Transverse colon (tissue), 4 donors: ENCODE measurements around the gene STX12. TPM values are rescaled to one million over a fixed set of nuclear protein-coding genes. Genes with fewer than 3 reads are reported as not detected.
"Not testable (repeated sequence)": the region's sequence is repeated elsewhere in the genome, so short reads cannot be mapped to it uniquely, and the experiment has no call there.

ENCODE experiments used
- DNase-seq: peaks from one replicate; pipeline ENCODE4 v3.0.0-alpha.2; 2019
- H3K27ac ChIP-seq, 4 donors: fragments of 200-600 bp; sonication (generic); 2 replicates each; pipeline ENCODE4 v1.5.1; 2016 to 2018; ENCODE audit warnings: inconsistent platforms in 4 of 4
- H3K27me3 ChIP-seq: fragments of 200-600 bp; sonication (generic); 2 replicates; pipeline ENCODE4 v1.5.1; 2017; ENCODE audit warnings: inconsistent platforms
- H3K36me3 ChIP-seq, 4 donors: fragments of 200-600 bp; sonication (generic); 2 replicates each; pipeline ENCODE4 v1.5.1; 2017 to 2019; ENCODE audit warnings: inconsistent platforms in 4 of 4
- H3K4me1 ChIP-seq, 4 donors: fragments of 200-600 bp; sonication (generic); 2 replicates each; pipeline ENCODE4 v1.5.1; 2017 to 2020; ENCODE audit warnings: inconsistent platforms in 4 of 4
- H3K4me3 ChIP-seq, 4 donors: fragments of 200-600 bp; sonication (generic); 1 replicate in 1 of 4; 2 replicates in 3 of 4; pipeline versions ENCODE4 v1.5.1 to v1.6.1; 2017 to 2019; ENCODE audit warnings: inconsistent platforms in 4 of 4
- H3K9me3 ChIP-seq, 2 donors: fragments of 200-600 bp; sonication (generic); 2 replicates each; pipeline ENCODE4 v1.5.1; 2017 to 2019; ENCODE audit warnings: inconsistent platforms in 2 of 2
- EP300 ChIP-seq: sonication (generic); formaldehyde crosslinking; IDR thresholded peaks from one replicate; pipeline ENCODE4 v1.6.1; 2017; ENCODE audit warnings: antibody characterized with exemption, low read depth
- POLR2A ChIP-seq: fragments of 450-650 bp; IDR thresholded peaks from one replicate; pipeline ENCODE4 v1.6.1; 2016; ENCODE audit warnings: antibody characterized with exemption, mild to moderate bottlenecking, moderate library complexity
- POLR2AphosphoS5 ChIP-seq, 3 donors: sonication (generic); formaldehyde crosslinking; IDR thresholded peaks; one replicate each; pipeline ENCODE4 v1.6.1; 2016; ENCODE audit warnings: antibody characterized with exemption in 3 of 3
- WGBS, 2 donors: methylation state at CpG; one replicate each; pipeline ENCODE4 v1.1.5; 2018; ENCODE audit warnings: low coverage in 1 of 2; 5-methylcytosine and 5-hydroxymethylcytosine counted together
- in situ Hi-C, 4 donors: fragments of 200-750 bp; cut with MboI; loops; one replicate each; pipeline versions ENCODE4 v1.15.0 to v1.15.1; 2017; ENCODE audit warnings: low sequenced_read_pairs in 3 of 4, low pct_ligation_motif_present in 1 of 4, low pct_unique_long_range_greater_than_20kb in 1 of 4
- intact Hi-C: fragments of 100-400 bp; cut with DNase I; formaldehyde crosslinking; loops from one replicate; pipeline ENCODE4 v1.15.1; 2023; ENCODE audit warnings: low total_unique reads
- total RNA-seq, 4 donors: library from RNA; depleted of rRNA; stranded (reverse); fragments of >200 nt; gene quantifications; one replicate each; pipeline ENCODE4 v1.1.0, GENCODE V29; 2016
- TF ChIP-seq, protein P1 (sequence below), 5 experiments: fragments of 200-600 bp in 3 of 5; fragments of 450-650 bp in 2 of 5; sonication (generic) in 3 of 5; IDR thresholded peaks; 1 replicate in 2 of 5; 2 replicates in 3 of 5; pipeline ENCODE4 v1.5.1; 2016 to 2017; ENCODE audit warnings: antibody characterized with exemption in 5 of 5, inconsistent platforms in 3 of 5, mild to moderate bottlenecking in 2 of 5, moderate library complexity in 1 of 5

Gene STX12
- total RNA-seq, 4 donors from 2014 or later = 11.3 to 65.3 (median 47.6) TPM

- 81 to 95% methylated on average over 8 of the region's 8 CpGs for WGBS, 2 donors
- H3K36me3 ChIP-seq = peaks cover 0 to 42% (median 15%) of the 10 kb centered on the region in 4 donors
- intact Hi-C loops = no loop called here
Observed at GRCh38 chr1:27821761-27822315, 48.8 kb downstream of the STX12 start.

DNA sequence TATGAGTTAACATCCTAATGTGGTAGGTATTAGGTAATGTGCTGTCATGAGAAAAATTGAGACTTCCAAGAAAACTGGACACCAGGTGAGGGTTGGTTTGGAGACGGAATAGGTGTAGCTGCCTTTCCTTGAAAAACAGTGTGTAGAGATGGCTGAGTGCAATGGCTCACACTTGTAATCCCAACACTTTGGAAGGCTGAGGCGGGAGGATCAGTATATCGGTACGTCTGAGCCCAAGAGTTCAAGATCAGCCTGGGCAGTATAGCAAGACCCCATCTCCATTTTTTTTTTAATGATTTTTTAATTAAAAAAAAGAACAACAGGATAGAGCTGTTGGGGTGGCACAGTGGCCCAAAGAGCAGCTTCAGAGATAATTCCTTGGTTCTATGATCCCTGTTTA lies 50.8 kb downstream of the STX12 start:
- TF ChIP-seq, protein P1, sequence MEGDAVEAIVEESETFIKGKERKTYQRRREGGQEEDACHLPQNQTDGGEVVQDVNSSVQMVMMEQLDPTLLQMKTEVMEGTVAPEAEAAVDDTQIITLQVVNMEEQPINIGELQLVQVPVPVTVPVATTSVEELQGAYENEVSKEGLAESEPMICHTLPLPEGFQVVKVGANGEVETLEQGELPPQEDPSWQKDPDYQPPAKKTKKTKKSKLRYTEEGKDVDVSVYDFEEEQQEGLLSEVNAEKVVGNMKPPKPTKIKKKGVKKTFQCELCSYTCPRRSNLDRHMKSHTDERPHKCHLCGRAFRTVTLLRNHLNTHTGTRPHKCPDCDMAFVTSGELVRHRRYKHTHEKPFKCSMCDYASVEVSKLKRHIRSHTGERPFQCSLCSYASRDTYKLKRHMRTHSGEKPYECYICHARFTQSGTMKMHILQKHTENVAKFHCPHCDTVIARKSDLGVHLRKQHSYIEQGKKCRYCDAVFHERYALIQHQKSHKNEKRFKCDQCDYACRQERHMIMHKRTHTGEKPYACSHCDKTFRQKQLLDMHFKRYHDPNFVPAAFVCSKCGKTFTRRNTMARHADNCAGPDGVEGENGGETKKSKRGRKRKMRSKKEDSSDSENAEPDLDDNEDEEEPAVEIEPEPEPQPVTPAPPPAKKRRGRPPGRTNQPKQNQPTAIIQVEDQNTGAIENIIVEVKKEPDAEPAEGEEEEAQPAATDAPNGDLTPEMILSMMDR (IDR thresholded peaks at IDR 0.05) = no peak
- TF ChIP-seq EP300 = no peak
- TF ChIP-seq POLR2AphosphoS5 (IDR thresholded peaks at IDR 0.05) = no peak
- no peak for TF ChIP-seq POLR2A
- Histone ChIP-seq H3K36me3 (peaks cover 0 to 29% (median 10%) of the 10 kb centered on the region in 4 donors), H3K9me3 (no peaks in the 10 kb centered on the region), H3K27ac (no peak overlapping the region), H3K4me3 (no peak overlapping the region), H3K27me3 (no peaks in the 10 kb centered on the region), H3K4me1 (no peaks in the 10 kb centered on the region)
- WGBS, 2 donors = 93 to 95% methylated on average over 4 of the region's 4 CpGs
- intact Hi-C loops (no loop called here), in situ Hi-C loops (no loop called here)
- DNase-seq = no peak

More at GRCh38 chr1:27821761-27822315, 48.8 kb downstream of the STX12 start:
- Histone ChIP-seq H3K9me3 (no peaks in the 10 kb centered on the region), H3K27me3 (no peaks in the 10 kb centered on the region), H3K4me1 (peaks cover 3 to 10% (median 9%) of the 10 kb centered on the region in 4 donors), H3K27ac (no peak overlapping the region), H3K4me3 (no peak overlapping the region)
- no peak for DNase-seq
- TF ChIP-seq POLR2AphosphoS5 (IDR thresholded peaks at IDR 0.05) = no peak
- no peak for TF ChIP-seq POLR2A
- TF ChIP-seq, protein P1 (IDR thresholded peaks at IDR 0.05) = no peak
- TF ChIP-seq EP300 = no peak
- in situ Hi-C loops = no loop called here

- H3K4me1 ChIP-seq = no peaks in the 10 kb centered on the region
- H3K27ac ChIP-seq = no peak overlapping the region
- no peak for DNase-seq
- TF ChIP-seq POLR2A (no peak), EP300 (no peak), POLR2AphosphoS5 (IDR thresholded peaks at IDR 0.05) (no peak)
- TF ChIP-seq, protein P1 (IDR thresholded peaks at IDR 0.05) = no peak
- no peak overlapping the region for H3K4me3 ChIP-seq
- 98 to 100% methylated on average over 4 of the region's 4 CpGs for WGBS, 2 donors
- in situ Hi-C loops (no loop called here), intact Hi-C loops (no loop called here)
- peaks cover 0 to 23% (median 7%) of the 10 kb centered on the region in 4 donors for H3K36me3 ChIP-seq
- H3K9me3 ChIP-seq = no peaks in the 10 kb centered on the region
- no peaks in the 10 kb centered on the region for H3K27me3 ChIP-seq
Observed at GRCh38 chr1:27824411-27824810, 51.4 kb downstream of the STX12 start.

GRCh38 chr1:27829339-27829960 lies 56.4 kb downstream of the STX12 start:
- in situ Hi-C loops, H3K9me3 ChIP-seq, H3K27me3 ChIP-seq, intact Hi-C loops, DNase-seq: not testable (repeated sequence)
- Histone ChIP-seq H3K36me3 (peaks cover 0 to 17% (median 7%) of the 10 kb centered on the region in 4 donors), H3K4me1 (peaks cover 7 to 20% (median 12%) of the 10 kb centered on the region in 4 donors), H3K4me3 (peak overlapping the region in 1 of 4 donors; percentile 87), H3K27ac (peak overlapping the region; percentile 89 to 96 (median 92))
- WGBS, 2 donors = 92 to 100% methylated on average over 1 to 4 of the region's 4 CpGs
